ENCODE measurements around the gene HADH.
"Not testable (repeated sequence)": the region's sequence is repeated elsewhere in the genome, so short reads cannot be mapped to it uniquely, and the experiment has no call there.

Gene HADH

DNA sequence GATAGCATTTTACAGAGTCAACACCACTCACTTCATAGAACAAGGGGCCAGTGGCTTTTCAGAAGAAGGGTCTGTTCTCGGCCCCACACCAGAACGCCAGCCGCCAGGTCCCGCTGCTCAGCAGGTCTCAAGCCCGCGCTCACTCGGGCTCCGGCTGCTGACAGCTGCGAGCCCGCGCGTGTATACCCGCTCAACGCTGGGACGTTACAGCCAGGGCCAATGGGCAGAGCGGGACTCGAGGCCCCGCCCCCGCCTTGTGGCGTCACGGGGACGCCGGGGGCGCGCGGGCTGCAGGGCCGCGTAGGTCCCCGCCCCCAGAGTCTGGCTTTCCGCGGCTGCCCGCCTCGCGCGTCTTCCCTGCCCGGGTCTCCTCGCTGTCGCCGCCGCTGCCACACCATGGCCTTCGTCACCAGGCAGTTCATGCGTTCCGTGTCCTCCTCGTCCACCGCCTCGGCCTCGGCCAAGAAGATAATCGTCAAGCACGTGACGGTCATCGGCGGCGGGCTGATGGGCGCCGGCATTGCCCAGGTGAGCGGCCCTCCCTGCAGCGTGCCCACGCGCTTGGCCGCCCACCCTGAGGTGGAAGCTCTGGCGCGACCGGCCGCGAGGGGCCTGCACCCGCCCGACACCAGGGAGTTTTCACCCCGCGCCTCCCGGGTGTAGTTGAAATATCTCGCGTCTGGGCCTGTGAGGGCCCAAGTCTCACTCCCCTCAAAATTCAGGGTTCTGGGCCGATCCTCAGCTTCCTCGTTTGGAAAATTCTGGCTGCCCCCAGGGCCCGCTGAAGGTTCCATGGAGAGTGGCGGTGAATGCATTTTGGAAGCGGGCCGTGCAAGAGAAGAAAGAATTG lies at the start of gene HADH:
TSS of gene HADH (plus strand) at position 353 of the 850 bp plus-strand sequence. CDS start at position 397, 44 bp downstream.
- DNase-seq (ENCODE audit: low read depth, low spot score) = peak; percentile 89

DNA sequence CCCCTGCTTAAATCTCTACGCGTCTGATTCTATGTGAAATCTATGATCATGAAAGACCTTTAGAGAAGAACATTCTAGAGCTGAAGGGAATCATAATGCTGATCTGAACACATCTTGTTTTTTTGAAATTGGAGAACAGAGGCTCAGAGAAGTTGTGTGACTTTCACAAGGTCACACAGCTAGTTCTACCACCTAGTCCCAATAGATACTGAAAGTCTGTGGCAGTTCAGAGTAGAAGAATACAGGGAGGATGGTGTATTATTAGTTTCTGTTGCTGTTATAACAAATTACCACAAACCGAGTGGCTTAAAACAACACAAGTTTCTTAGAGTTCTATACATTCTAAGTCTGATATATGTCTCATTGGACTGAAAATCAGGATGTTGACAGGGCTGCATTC lies 43.9 kb upstream of the HADH start:
- DNase-seq (ENCODE audit: low read depth, low spot score) = no peak

DNA sequence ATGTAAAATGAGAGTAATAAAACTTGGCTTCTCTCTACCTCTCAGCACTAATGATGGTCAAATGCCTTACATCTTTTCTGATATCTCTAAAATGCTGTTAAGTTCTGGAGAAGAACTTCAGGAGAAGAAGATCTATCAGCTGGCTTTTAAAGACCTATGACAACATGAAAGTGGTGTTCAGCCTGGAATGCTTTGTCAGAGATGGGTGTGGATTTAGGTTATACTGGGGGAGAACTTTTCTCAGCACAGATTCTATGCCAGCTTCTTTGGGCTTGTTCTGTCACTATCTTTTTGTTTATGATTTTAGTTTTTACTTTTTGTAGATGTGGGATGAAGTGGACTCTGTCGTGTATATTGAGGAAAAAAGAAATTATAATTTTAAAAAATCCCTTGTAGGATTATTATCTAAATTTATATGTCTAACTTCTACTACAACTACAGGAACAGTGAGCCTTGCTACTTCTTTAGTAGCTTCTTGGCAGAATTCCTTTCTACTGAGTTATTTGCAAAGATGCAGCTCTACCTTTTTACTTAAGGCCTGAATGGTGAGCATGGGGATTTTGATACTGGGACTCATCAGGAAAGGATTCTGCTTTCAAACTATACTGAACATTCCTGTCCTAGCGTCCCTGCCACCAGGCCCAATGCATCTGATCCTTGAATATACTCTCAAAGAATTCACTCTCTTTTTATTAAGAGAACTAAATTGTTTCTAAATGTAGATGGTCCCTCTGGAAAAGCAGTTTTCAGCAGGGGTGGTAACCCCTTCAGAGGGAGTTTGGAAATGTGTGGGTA lies 38.7 kb upstream of the HADH start:
- DNase-seq (ENCODE audit: low read depth, low spot score) = no peak

DNA sequence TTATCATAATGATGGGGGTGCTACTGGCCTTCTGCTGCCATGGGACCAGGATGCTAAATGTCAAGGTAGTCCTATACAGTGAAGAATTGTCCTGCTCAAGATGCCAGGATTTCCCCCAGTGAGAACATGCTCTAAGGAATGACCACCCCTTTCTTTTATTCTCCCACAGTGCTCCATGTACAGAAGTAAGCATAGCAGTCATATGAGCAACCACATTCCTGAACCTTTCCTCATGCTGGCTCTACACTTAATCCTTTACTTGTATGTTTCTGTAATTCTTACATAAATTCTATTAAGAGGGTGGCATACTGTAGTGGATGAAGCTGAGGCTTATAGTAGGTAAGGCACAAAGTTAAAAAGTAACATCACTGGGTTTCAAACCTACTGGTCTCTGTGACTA lies 38.1 kb upstream of the HADH start:
- no peak for DNase-seq (ENCODE audit: low read depth, low spot score)

DNA sequence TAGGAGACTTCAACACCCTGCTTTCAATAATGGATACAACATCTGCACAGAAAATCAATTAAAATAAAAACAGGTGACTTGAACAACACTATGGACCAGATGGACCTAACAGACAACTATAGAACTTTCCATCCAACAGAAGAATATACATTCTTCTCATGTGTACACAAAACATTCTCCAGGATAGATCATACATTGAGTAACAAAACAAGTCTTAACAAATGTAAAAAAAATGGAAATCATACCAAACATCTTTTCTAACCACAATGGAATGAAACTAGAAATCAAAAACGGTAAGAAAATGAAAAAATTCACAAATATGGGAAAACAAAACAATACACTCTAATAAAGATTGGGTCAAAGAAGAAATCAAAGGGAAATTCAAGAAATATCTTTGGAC lies 33.7 kb upstream of the HADH start:
- no peak for DNase-seq (ENCODE audit: low read depth, low spot score)

DNA sequence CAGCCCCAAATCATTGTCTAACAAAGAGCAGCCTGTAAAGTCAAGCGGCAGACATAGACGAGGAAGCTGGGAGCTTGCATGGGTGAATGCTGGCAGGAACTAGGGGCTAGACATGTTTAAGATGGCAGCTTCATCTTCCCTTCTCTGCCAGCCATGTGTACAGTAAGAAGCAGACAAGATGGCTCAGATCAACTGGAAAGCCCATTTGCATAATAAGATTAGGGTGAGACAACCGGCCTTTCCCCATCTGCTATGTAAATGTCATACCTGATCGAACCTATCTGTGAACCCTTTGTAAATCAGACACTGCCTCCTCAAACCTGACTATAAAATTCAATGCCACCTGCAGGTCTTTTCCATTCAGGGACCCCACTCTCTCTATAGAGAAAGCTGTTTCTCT lies 22.8 kb upstream of the HADH start:
- no peak for DNase-seq (ENCODE audit: low read depth, low spot score)

DNA sequence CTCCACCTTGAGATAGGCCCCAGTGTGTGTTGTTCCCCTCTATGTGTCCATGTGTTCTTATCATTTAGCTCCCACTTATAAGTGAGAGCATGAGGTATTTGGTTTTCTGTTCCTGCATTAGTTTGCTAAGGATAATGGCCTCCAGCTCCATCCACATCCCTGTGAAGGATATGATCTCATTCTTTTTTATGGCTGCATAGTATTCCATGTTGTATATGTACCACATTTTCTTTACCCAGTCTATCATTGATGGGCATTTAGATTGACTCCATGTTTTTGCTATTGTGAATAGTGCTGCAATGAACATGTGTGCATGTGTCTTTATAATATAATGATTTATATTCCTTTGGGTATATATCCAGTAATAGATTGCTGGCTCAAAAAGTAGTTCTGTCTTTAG lies 22.2 kb upstream of the HADH start:
- DNase-seq (ENCODE audit: low read depth, low spot score) = not testable (repeated sequence)

DNA sequence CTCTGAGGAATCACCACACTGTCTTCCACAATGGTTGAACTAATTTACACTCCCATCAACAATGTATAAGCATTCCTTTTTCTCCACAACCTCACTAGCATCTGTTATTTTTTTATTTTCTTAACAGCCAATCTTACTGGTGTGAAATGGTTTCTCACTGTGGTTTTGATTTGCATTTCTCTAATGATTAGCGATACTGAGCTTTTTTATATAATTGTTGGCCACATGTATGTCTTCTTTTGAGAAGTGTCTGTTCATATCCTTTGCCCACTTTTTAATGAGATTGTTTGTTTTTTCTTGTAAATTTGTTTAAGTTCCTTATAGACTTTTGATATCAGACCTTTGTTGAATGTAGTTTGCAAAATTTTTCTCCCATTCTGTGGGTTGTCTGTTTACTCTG lies 21.8 kb upstream of the HADH start:
- DNase-seq (ENCODE audit: low read depth, low spot score) = not testable (repeated sequence)

DNA sequence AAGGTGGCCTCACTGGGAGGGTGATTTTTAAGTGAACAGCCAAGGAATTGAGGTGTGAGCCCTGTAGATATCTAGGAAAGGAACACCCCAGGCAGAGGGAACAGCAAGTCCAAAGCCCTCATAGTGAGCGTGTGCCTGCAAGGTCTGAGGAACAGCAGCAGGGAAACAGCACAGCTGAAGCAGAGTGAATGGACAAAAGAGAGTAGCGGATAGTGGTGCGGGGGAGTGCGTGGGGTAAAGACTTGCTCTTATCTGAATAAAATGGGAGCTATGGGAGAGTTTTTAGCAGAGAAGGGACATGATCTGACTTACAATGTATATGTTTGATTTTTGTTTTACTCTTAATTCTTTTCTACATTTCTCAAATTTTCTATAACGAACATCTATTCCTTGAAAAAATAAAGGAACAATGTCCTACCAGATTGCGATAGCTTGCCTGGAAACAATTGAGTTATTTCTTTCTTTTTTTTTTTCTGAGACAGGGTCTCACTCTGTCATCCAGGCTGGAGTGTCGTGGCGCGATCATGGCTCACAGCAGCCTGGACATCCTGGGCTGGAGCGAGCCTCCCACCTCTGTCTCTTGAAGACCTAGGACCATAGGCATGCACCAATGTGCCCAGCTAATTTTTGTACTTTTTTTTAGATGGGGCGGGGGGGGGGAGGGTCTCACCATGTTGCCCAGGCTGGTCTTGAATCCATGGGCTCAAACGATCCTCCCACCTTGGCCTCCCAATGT lies 19.5 kb upstream of the HADH start:
- no peak for DNase-seq (ENCODE audit: low read depth, low spot score)

DNA sequence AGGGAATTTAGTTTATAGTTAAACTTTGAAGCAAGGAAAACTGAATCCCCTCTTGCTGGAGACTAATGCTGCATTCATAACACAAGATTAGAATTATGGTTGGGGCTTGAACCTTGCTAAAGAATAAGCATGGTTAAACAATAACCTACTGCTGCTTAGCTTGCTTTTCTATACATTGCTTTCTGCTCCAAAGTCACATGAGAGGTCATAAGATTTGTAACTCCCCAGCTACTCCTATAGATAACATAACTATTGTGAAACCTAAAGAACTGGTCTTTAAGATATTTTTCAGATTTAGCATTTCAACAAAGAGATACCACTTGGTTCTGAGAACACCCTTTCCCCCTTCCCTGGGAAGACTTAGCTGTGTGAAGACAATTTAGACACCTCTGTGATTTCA lies 17.1 kb upstream of the HADH start:
- DNase-seq (ENCODE audit: low read depth, low spot score) = no peak

DNA sequence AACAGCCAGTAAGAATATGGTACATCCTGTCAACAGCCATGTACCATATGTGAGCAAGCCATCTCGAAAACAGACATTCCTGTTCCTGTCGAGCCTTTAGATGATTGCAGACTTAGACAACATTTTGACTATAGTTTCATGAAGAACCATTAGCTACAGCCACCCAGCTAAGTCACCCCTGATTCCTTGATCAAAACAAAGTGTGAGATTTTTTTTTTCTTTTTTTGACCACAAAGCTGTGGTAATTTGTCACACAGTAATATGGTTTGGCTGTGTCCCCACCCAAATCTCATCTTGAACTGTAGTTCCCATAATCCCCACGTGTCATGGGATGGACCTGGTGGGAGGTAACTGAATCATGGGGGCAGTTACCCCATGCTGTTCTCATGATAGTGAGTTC lies 15.2 kb upstream of the HADH start:
- no peak for DNase-seq (ENCODE audit: low read depth, low spot score)

DNA sequence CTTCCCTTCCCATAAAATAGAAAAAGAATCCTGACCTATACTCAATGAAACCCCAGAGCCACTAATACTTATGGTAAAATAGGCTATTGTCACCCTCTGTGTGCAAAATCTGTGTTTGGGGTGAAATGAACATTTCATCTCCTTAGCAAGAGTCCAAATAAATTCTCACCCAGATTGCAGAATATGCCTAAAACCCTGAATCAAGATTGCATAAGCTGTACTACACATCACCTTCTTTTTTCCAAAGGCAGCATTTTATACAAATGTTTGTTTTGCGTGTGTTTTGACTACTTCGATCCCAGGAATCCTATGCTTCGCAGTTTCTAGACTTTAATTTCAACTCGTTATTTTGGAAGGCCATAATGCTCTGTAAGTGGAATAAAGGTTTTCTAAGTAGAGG lies 12.2 kb upstream of the HADH start:
- DNase-seq (ENCODE audit: low read depth, low spot score) = no peak

DNA sequence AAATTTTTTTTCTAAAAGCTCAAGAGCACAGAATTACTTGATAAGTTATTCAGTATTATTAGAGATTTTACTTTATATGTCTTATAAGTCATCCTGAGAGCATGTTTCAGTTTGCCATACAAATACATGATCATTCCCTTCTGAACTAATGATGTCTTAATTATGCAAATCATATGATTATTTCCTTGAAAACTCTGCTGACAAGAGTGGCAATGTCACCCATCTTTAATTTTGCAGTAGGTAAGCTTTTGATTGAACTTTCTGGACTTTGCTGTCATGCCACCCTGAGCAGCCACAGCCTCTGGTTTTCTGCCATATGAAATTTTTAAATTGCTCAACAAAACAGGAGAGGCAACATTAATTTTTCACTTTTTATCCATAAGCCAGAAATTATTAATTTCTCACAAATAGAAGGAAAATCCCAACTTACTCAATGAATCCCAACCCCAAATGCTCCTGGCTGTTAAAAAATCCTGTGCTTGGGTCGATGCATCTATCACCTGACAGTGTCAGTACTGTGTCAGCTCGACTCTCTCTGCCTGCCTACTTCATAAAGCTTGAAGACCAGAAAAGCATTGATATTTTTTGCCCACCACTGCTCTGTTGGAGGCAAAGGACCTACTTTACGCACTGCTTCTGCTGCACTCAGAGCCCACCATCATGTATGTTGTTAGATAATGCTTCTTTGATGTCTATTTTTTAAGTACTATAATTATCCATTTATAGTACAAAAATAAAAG lies 11.6 kb upstream of the HADH start:
- DNase-seq (ENCODE audit: low read depth, low spot score) = no peak

DNA sequence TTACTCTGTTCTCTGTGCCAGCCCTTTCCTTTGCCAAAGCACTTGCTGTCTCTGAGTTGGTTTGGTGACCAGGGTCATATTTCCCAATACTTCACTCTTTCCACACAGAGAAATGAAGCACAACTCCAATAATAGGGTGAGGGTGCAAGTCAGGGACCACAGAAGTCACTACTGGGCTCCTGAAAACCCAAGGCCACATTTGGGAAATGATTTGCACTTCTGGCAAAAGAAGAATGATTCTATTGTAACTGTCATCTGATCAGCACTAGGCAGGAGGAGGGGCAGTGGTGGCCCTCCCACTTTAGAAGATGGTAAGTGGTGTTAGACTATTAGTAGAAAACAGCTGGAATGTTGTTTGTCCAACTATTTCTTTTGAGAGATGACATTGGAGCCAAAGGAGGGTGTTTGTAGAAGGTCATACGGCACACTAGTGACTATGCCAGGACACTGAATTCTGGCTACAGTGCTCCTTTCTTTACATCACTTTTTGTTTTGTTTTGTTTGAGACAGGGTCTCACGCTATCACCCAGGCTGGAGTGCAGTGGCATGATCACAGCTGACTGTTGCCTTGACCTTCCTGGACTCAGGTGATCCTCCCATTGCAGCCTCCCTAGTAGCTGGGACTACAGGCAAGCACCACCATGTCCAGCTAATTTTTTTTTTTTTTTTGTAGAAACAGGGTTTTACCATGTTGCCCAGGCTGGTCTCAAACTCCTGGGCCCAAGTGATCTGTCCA lies 10.8 kb upstream of the HADH start:
- DNase-seq (ENCODE audit: low read depth, low spot score) = no peak

DNA sequence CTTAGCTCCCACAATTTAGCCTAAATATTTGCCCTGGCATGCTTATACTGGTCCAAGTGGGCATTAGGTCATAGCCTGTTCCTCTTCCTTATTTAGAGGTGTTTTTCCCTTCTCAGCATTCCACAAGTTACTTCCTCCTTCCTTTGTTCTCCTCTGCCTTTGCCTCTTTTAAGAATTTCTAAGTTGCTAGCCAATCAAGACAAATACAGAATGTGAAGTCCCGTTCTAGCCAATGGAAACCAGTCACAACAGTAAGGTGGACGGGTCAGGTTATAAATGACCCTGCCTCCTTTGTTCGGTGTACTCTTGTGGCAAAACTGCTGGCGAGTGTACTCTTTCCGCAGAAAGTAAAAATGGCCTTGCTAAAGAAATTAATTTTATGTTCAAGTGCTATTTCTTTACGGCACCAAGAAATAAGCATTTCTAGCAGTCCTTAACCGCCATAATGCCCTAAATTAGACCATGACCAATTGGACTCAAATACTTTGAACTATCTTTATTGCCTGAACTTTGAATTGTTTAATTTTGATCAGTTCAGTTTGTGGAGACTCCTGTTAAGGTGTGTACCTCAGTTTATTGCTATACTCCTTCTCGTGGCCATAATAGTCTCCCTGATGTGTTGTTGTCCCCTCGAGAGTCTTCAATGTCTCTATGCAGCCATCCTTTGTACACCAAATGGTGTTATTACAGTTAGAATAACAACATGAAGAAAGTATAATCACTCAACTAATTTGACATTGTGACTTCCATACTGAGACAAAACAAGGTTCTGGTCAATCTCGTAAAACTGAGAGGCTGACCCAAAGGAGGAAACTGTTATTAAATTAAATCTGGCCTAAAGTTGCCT lies 1.6 kb upstream of the HADH start:
- DNase-seq (ENCODE audit: low read depth, low spot score) = no peak

DNA sequence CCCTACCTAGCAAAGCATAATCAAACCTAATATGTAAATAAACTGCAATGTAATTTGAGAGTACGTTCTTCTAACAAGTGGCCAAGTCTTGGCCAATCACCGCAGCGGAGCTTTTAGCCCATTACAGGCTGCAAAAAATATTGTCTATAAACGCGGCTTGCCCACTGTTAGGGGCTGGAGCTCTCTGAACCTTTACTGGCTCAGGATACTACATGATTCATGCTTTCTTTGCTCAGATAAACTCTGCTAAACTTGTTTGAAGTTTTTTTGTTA lies 990 bp upstream of the HADH start:
- DNase-seq (ENCODE audit: low read depth, low spot score) = no peak

DNA sequence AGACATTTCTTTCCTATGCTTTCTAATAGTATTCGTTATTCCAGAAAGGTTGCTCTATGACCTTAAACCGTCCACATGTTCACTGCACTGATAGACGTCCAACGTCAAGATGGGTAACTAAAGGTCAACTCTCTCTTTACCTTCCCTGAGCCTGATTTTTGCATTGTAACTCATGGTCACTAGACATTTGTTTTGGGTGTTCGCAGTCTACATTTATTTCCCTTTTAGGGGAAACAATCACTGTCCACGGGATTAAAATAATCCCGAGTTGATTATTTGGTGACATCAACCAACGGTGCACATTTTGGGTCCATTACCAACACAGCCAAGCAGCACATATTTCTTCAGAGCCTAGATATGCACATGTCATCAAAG lies 540 bp upstream of the HADH start:
- DNase-seq (ENCODE audit: low read depth, low spot score) = no peak

DNA sequence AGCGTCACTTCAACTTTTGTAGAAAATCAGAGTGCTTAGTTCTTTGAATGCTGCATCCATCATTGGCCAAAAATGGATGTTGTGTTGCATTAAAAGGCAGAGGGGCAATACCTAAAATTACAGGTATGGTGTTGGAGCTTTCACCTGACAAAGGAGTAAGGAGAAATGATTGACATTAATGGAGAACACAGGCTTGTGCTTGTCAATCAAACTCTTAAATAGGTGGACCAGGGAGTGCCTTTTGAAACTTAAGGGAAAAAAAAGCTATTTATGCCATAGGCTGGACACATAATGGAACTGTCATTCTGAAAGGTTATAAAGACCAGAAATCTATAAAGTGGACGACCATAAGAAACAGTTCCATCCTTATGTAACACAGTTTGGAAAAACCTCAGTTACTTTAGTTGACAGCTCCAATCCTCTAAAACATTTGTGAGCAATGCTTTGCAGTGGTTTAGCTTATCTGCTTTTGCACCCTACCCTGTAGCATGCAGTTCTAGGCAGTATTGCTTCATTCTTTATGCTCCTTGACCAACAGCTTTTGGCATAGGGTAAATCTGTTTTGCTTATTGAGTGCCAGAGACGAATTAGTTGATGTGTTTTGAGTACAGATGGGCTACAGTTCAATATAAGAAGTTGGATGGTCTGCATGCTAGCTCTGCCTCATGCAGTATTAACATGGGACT lies 2.4 kb downstream of the HADH start:
- DNase-seq (ENCODE audit: low read depth, low spot score) = no peak

DNA sequence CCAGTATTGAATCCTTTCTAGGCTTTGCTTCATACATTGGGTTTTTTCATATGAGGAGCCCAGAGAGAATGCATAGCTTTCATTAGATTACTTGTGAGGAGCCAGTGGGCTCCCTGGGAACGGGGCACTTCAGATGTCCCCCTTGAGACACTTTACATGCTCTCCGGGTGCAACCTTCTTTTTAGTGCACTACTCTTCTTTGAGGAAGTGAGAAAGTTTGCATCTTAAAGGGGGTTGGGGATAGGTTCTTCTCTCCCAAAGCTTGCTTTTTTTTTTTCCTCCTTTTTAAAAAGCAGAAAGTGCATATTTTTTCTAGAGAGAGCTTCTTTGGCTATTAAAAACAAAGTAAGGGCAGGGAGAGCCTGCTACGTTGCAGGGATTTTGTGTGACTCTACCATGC lies 4.3 kb downstream of the HADH start:
- no peak for DNase-seq (ENCODE audit: low read depth, low spot score)

DNA sequence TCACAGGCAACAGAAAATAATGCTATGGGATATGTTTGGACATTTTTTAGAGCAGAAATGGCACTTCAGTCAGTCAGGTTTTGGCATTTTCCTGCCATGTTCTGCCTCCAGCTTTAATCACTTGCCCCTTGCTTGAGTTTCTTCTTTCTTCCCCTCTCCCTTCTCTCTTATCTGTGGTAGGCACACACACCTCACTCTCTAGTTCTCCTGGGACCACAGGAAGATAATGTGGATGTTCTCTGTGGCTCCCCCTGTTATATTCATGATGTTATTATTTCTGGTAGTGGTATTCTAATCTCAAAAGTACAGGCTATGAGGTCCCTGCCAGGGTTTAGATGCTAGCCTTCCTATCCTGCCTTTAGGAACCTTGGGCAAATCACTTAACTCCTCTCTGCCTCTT lies 5.2 kb downstream of the HADH start:
- DNase-seq (ENCODE audit: low read depth, low spot score) = no peak
